GM12873 (cell line): ENCODE measurements around the gene SERF2.

ENCODE experiments used
- TF ChIP-seq, protein P1 (sequence below): IDR thresholded peaks from 2 replicates; pipeline ENCODE4 v1.5.1; 2012; ENCODE audit warnings: low read depth, mild to moderate bottlenecking, moderate library complexity, low read length, control low read depth; ENCODE audit not compliant: insufficient read depth; ENCODE audit errors: missing control alignments

SERF2 gene

GRCh38 chr15:43795997-43796396, 3.9 kb downstream of the SERF2 start:
- TF ChIP-seq, protein P1, sequence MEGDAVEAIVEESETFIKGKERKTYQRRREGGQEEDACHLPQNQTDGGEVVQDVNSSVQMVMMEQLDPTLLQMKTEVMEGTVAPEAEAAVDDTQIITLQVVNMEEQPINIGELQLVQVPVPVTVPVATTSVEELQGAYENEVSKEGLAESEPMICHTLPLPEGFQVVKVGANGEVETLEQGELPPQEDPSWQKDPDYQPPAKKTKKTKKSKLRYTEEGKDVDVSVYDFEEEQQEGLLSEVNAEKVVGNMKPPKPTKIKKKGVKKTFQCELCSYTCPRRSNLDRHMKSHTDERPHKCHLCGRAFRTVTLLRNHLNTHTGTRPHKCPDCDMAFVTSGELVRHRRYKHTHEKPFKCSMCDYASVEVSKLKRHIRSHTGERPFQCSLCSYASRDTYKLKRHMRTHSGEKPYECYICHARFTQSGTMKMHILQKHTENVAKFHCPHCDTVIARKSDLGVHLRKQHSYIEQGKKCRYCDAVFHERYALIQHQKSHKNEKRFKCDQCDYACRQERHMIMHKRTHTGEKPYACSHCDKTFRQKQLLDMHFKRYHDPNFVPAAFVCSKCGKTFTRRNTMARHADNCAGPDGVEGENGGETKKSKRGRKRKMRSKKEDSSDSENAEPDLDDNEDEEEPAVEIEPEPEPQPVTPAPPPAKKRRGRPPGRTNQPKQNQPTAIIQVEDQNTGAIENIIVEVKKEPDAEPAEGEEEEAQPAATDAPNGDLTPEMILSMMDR: no peak

GRCh38 chr15:43796566-43796965, 4.4 kb downstream of the SERF2 start:
- TF ChIP-seq, protein P1: no peak

DNA sequence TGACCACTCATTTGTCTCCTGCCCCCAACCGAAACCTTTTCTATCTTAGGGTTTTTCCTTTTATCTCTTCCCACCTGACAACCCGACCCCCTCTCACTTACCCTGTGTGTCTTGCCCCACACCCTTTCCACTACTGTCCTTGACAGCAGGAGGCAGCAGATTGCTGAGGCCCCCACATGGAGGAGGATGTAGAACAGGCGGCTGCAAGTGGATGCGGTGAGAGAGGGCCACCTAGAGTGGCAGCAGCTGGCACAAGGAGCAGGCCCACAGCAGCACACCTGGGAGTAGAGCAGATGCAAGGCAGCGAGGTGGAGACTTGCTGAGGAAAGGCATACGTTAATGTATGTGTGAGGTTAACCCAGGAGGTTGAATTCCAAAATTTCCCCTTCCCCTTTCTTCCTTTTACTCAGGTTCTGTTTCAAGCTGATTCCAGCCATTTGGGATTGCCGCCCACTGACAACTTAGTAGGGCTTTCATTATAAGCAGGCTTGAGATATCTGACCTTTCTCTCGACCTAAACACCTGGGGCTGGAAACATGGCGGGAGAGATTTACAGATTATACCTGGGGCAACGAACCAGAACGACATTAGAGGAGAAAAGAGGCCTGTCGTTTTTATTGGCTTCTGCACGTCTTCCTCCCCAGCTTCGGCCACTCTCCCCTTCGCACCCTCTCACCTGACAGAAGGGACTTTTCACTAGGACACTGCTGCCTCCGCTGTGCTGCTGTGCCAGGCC, 7.3 kb downstream of the SERF2 start:
- TF ChIP-seq, protein P1: no peak

- TF ChIP-seq, protein P1: no peak
These were observed 7.8 kb downstream of the SERF2 start, which contains the start of gene SERINC4 for GRCh38 chr15:43799945-43800285. Gene SERINC4 (minus strand): TSS chr15:43800220. CDS start chr15:43799986, 234 bp downstream.

DNA sequence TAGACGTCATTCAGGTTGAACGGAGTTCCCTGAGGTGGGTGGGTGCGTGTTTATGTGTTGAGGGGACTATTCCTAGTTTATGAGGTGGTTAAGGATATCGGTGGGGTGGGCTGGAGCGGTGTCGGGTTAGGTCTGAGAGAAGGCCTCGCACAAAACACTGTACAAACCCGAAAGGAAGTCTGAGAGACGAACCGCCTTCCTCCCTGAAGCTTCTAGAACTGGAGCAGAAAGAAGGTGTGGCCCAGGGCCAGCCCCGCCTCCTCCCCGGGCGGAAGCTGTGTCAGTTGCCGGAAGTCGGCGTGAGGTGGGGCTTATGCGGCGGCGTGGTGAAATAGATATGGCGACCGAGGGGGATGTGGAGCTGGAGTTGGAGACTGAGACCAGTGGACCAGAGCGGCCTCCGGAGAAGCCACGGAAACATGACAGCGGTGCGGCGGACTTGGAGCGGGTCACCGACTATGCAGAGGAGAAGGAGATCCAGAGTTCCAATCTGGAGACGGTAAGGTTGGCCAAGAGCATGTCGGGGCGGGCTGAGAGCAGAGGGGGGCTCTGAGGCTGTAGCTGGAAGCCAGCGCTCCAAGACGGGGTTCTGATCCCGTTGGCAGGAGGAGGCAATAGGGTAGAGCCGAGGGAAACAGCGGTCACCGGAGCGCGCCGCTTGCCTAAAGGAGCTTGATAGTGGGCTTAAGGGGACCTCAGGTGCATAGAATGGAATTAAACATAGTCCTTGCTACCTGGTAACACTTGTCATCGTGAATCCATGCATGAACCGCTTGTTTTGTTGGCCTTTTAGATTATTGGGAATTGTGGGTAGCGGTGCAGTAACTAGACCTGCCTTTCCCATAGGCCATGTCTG, 8.4 kb downstream of the SERF2 start, which contains the start of gene HYPK:
Gene HYPK, plus strand, starts transcription at position 314 of the 856 bp plus-strand sequence. Its CDS starts 24 bp downstream, at position 338.
- TF ChIP-seq, protein P1: no peak

GRCh38 chr15:43808435-43808950, 16.4 kb downstream of the SERF2 start:
- TF ChIP-seq, protein P1: no peak

- TF ChIP-seq, protein P1: no peak
These were observed 17.0 kb downstream of the SERF2 start for GRCh38 chr15:43808960-43809678.
